GM12873 (cell line): Measurements from ENCODE around the gene CDON.

Experiments
- TF ChIP-seq, protein P1 (sequence below): IDR thresholded peaks from 2 replicates; pipeline ENCODE4 v1.5.1; 2012; ENCODE audit warnings: low read depth, mild to moderate bottlenecking, moderate library complexity, low read length, control low read depth; ENCODE audit not compliant: insufficient read depth; ENCODE audit errors: missing control alignments

CDON gene, protein sequence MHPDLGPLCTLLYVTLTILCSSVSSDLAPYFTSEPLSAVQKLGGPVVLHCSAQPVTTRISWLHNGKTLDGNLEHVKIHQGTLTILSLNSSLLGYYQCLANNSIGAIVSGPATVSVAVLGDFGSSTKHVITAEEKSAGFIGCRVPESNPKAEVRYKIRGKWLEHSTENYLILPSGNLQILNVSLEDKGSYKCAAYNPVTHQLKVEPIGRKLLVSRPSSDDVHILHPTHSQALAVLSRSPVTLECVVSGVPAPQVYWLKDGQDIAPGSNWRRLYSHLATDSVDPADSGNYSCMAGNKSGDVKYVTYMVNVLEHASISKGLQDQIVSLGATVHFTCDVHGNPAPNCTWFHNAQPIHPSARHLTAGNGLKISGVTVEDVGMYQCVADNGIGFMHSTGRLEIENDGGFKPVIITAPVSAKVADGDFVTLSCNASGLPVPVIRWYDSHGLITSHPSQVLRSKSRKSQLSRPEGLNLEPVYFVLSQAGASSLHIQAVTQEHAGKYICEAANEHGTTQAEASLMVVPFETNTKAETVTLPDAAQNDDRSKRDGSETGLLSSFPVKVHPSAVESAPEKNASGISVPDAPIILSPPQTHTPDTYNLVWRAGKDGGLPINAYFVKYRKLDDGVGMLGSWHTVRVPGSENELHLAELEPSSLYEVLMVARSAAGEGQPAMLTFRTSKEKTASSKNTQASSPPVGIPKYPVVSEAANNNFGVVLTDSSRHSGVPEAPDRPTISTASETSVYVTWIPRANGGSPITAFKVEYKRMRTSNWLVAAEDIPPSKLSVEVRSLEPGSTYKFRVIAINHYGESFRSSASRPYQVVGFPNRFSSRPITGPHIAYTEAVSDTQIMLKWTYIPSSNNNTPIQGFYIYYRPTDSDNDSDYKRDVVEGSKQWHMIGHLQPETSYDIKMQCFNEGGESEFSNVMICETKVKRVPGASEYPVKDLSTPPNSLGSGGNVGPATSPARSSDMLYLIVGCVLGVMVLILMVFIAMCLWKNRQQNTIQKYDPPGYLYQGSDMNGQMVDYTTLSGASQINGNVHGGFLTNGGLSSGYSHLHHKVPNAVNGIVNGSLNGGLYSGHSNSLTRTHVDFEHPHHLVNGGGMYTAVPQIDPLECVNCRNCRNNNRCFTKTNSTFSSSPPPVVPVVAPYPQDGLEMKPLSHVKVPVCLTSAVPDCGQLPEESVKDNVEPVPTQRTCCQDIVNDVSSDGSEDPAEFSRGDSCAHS (N-terminal part only)

DNA sequence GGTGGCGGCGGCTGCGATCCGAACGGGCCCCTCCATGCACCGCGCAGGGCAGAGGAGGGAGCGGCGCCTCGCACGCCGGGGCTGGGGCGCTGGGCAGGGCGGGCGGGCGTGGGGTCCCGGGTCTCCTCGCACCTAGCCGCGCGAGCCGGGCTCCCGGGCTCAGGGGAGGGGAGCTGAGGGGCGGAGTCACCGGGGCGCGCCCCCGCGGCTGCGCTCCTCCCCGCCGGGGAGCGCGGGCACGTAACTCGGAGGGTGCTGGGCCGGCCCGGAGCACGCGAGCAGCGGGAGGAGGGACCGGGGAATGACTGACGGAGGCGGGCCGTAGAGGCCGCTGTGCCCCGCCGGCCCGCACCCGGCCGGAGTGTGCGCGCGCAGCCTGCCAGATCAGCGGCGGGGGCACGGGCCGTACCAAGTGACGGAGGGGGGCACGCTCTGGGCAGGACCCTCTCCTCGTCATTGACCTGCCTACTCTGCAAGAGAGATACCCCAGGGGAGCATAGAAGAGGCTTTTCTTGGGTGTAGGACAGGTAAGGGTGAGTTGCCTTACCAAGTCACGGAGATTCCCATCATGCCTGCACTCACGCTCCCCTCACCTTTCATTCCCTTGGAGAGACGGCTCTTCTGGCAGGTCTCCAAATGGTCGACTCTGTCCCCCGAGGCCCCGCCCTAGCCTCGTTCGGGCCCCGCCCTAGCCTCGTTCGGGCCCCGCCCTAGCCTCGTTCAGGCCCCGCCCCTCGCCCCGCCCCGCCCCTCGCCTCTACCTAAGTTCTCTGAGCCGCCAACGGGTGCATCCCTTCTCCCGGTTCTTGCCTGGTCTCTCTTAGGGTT is at the start of gene CDON:
CDON (minus strand) TSS at position 188 of the 828 bp plus-strand sequence. CDS start 39,390 bp downstream, outside the sequence.
- TF ChIP-seq, protein P1, sequence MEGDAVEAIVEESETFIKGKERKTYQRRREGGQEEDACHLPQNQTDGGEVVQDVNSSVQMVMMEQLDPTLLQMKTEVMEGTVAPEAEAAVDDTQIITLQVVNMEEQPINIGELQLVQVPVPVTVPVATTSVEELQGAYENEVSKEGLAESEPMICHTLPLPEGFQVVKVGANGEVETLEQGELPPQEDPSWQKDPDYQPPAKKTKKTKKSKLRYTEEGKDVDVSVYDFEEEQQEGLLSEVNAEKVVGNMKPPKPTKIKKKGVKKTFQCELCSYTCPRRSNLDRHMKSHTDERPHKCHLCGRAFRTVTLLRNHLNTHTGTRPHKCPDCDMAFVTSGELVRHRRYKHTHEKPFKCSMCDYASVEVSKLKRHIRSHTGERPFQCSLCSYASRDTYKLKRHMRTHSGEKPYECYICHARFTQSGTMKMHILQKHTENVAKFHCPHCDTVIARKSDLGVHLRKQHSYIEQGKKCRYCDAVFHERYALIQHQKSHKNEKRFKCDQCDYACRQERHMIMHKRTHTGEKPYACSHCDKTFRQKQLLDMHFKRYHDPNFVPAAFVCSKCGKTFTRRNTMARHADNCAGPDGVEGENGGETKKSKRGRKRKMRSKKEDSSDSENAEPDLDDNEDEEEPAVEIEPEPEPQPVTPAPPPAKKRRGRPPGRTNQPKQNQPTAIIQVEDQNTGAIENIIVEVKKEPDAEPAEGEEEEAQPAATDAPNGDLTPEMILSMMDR = no peak

DNA sequence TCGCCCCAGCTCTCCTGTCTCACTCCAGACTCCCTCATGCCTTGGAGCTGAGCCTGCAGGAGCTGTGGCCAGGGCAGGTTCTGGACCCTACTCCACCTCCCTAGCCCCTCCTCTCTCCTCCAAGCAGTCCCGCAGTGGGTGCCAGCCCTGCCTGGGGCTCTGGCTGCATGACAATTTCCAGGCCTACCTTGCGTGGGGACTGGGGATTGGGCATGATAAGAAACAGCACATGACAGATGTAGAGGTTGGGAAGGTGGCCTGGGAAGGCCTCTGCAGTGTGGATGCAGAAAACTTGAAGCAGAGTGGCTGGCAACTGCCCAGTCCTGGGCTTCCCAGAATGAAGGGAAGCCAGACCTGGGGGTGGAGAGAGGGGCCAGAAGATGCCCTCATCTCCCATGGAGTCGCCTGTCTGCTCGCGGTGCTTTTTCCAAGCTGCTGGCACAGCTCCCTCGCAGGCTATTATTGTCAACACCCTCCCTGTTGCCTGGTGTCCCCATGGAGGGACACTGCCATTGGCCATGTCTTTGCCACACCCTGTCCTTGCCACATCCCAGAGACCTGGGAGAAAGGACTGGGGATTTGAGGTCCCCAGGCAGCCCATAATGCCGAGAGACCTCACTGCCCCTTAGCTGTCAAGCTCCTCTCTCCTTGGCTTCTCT is 48.9 kb upstream of the CDON start:
- TF ChIP-seq, protein P1 = no peak

DNA sequence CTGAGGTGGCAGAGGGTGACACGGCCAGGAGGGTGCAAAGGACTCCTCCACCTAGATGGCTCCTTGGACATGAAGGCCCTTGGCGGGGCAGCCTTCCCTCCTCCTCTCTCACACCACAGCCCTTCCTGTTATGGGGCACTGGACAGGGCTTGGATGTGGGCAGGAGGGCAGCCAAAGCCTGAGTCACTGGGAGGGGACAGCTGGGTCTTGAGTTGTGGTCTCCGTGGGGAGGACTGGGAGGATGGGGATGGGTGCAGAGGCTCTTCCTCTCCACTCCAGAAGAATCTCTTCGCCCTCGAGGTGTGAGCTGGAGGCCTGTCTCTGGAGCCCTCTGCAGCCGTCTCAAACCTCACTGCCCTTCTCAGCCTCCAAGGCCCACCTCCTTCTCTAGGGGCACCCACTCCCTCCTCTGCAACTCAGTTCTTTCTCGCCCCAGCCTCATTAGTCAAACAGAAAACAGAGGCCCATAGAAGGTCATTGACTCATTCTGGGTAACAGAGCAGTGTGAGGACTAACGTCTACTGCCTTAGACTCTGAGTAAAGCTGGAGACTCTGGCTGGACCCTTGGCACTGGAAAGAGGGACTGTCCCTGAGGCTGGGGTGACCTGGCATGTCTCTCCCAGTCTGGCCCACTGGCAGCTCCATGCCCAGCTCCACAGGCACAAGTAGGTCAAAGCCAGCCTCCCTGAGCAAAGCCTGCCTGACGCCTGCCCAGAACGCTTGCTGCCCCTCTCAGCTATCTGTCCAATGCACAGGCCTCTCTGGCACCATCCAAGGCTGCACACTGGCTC is 47.5 kb upstream of the CDON start:
- TF ChIP-seq, protein P1 = no peak

DNA sequence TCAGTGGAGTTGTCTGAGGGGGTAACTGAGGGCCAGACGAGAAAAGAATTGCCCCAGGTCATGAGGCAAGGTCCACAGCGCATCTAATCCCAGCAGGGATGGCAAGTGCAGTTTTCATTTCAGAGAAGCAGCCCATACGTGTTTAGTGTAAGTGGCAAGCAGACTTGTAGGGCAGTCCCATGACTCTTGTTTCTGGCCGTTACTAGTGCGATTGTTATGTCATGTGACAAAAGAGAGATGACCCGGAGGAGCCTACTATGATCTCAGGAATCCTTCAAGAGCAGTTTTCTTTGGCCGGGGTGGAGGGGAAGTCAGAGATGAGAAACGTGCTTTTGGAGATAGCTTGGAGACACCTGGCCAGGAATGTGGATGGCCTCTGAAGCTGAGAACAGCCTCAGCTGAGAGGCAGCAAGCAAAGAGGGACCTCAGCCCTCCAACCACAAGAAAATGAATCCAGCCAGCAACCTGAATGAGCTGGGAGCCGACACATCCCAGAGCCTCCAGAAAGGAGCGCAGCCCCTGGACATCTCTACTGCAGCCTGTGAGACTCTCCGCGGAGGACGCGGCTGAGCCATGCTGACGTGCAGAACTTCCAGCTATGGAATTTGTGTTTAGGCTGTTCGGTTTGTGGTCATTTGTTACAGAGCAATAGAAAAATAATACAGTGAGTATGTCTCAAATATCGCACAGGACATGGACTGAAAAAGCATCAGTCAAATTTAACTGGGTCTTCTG is 44.1 kb upstream of the CDON start:
- TF ChIP-seq, protein P1 = no peak

DNA sequence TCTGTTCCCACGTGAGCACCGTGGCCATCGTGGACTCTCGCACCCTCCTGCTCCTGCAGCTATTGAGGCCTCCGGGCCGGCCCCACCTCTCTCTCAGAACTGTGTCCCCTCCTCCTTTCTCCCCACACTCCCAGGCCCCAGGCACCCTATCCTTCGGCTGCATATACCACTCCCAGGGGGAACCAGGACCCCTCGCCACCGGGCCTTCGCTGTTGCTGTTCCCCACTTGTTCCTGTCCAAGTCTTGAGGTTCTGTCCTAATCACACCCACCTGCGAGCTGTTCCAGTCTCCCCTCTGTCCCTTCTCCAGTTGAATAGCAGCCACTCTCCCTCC is 43.0 kb upstream of the CDON start:
- TF ChIP-seq, protein P1 = no peak
